ENCODE data around the gene PNPLA8.

DNA sequence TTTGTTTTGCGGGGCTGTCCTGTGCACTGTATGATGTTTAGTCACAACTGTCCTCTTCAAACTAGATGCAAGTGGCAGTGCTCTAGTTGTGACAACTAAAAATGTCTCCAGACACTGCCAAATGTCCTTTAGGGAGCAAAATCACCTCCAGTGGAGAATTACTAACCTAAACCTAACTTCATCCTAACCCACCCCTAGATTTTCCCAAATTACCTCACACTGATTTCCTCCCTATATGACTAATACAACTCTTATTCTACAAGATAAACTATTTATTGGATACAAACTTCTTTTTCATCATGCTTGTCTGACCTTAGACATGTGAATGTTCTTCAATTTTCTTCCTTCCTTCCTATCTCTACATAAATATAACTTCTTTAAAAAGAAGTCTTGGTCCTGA, 26.4 kb downstream of the PNPLA8 start:
- TF ChIP-seq CTCF (conservative IDR thresholded peaks at IDR 0.05; ENCODE audit: low read length) = no peak
- TF ChIP-seq EZH2phosphoT487 (IDR thresholded peaks at IDR 0.05; ENCODE audit: borderline replicate concordance) = no peak

Data from Loucy (cell line).